ENCODE results near the gene IL17RB.

The IL17RB gene

DNA sequence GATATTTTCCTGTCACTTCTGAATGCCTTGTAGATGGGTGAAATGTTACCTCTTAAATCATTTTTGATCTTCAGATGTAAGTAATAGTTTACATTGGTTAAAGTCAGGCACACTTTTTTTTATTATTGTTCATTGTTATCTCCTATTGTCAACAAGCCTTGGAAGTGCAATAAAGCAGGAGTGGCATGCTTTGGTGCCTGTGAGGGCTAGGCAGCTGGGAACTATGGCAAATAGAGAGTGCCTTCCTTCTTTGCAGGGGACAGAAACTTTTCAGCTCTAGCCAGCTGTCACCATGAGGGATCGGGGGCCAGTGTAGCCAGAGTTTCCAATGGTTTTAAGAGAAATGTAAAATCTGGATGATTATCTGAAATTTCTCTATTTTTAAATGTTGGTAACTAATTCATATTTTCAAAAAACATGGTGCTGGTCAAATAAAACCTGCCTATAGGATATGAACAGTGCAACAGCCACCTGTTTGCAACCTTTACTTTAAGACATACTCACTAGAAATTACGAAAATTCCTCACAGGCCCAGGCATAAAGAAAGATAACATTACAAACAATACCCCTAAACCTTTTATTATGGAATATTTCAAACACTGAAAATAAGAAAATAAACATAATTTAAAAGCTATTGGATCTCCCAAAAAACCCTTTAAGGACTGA lies 54.4 kb downstream of the IL17RB start:
- TF ChIP-seq NFIC (IDR thresholded peaks at IDR 0.05), result no peak
- TF ChIP-seq EGR1 (IDR thresholded peaks at IDR 0.05), result no peak
- TF ChIP-seq TEAD4 (IDR thresholded peaks at IDR 0.05), result no peak
- no peak for TF ChIP-seq YY1 (IDR thresholded peaks at IDR 0.05; ENCODE audit: low read depth)
- no peak for TF ChIP-seq TCF12 (IDR thresholded peaks at IDR 0.05; ENCODE audit: low read depth)

DNA sequence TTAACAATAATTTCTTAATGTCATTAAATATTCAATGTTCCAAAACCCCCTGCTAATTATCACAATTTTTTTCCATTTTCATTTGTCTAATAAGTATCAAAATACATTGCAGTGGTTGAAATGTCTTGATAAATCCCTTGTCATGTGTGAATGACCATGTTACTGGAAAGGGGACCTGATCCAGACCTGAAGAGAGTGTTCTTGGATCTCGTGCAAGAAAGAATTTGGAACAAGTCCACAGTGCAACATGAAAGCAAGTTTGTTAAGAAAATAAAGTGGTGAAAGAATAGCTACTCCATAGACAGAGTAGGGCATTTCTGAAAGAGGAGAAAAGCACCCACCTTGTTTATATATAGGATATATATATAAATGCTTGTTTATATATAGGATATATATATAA lies 55.7 kb downstream of the IL17RB start:
- TF ChIP-seq, protein P1, sequence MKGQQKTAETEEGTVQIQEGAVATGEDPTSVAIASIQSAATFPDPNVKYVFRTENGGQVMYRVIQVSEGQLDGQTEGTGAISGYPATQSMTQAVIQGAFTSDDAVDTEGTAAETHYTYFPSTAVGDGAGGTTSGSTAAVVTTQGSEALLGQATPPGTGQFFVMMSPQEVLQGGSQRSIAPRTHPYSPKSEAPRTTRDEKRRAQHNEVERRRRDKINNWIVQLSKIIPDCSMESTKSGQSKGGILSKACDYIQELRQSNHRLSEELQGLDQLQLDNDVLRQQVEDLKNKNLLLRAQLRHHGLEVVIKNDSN (IDR thresholded peaks at IDR 0.05), result no peak
- TF ChIP-seq EGR1 (IDR thresholded peaks at IDR 0.05), result no peak
- TF ChIP-seq YY1 (IDR thresholded peaks at IDR 0.05; ENCODE audit: low read depth), result no peak
- TF ChIP-seq, protein P2, sequence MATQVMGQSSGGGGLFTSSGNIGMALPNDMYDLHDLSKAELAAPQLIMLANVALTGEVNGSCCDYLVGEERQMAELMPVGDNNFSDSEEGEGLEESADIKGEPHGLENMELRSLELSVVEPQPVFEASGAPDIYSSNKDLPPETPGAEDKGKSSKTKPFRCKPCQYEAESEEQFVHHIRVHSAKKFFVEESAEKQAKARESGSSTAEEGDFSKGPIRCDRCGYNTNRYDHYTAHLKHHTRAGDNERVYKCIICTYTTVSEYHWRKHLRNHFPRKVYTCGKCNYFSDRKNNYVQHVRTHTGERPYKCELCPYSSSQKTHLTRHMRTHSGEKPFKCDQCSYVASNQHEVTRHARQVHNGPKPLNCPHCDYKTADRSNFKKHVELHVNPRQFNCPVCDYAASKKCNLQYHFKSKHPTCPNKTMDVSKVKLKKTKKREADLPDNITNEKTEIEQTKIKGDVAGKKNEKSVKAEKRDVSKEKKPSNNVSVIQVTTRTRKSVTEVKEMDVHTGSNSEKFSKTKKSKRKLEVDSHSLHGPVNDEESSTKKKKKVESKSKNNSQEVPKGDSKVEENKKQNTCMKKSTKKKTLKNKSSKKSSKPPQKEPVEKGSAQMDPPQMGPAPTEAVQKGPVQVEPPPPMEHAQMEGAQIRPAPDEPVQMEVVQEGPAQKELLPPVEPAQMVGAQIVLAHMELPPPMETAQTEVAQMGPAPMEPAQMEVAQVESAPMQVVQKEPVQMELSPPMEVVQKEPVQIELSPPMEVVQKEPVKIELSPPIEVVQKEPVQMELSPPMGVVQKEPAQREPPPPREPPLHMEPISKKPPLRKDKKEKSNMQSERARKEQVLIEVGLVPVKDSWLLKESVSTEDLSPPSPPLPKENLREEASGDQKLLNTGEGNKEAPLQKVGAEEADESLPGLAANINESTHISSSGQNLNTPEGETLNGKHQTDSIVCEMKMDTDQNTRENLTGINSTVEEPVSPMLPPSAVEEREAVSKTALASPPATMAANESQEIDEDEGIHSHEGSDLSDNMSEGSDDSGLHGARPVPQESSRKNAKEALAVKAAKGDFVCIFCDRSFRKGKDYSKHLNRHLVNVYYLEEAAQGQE (IDR thresholded peaks at IDR 0.05; ENCODE audit: low read depth), result no peak
- no peak for TF ChIP-seq EP300 (IDR thresholded peaks at IDR 0.05; ENCODE audit: borderline replicate concordance)
- no peak for TF ChIP-seq RAD21 (IDR thresholded peaks at IDR 0.05; ENCODE audit: low read depth)
- TF ChIP-seq NFIC (IDR thresholded peaks at IDR 0.05), result no peak
- TF ChIP-seq CREB1 (IDR thresholded peaks at IDR 0.05; ENCODE audit: low read depth), result no peak
- no peak for TF ChIP-seq FOXM1 (IDR thresholded peaks at IDR 0.05; ENCODE audit: borderline replicate concordance, low read depth)
- no peak for TF ChIP-seq TAF1 (IDR thresholded peaks at IDR 0.05; ENCODE audit: low read depth)
- TF ChIP-seq, protein P3, sequence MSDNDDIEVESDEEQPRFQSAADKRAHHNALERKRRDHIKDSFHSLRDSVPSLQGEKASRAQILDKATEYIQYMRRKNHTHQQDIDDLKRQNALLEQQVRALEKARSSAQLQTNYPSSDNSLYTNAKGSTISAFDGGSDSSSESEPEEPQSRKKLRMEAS (IDR thresholded peaks at IDR 0.05), result no peak
- TF ChIP-seq CEBPB (IDR thresholded peaks at IDR 0.05), result no peak
- TF ChIP-seq TCF12 (IDR thresholded peaks at IDR 0.05; ENCODE audit: low read depth), result no peak

DNA sequence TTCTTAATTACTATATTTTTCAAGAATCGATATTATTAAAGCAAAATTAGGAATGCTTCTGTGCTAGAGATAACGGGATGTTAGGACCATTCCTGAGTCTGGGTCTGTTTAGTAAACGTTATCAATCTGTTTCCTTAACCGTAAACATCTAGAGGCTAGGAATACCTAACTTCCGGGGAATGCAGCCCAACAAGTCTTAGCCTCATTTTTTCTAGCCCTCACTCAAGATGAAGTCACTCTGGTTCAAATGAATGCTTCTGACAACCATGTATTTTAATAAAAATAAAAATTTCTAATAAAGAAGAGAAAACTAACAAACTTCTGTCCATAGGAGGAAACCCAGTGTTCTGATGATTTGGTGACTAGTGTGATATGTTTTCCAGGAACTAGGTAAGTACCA lies 56.3 kb downstream of the IL17RB start:
- TF ChIP-seq NFIC (IDR thresholded peaks at IDR 0.05), result no peak
- TF ChIP-seq EGR1 (IDR thresholded peaks at IDR 0.05), result no peak
- TF ChIP-seq, protein P3 (IDR thresholded peaks at IDR 0.05), result no peak
- TF ChIP-seq, protein P2 (IDR thresholded peaks at IDR 0.05; ENCODE audit: low read depth), result no peak
- no peak for TF ChIP-seq TAF1 (IDR thresholded peaks at IDR 0.05; ENCODE audit: low read depth)
- no peak for TF ChIP-seq RAD21 (IDR thresholded peaks at IDR 0.05; ENCODE audit: low read depth)
- TF ChIP-seq CREB1 (IDR thresholded peaks at IDR 0.05; ENCODE audit: low read depth), result no peak
- no peak for TF ChIP-seq ZBTB7A (IDR thresholded peaks at IDR 0.05; ENCODE audit: low read depth)
- TF ChIP-seq YY1 (IDR thresholded peaks at IDR 0.05; ENCODE audit: low read depth), result no peak
- no peak for TF ChIP-seq EP300 (IDR thresholded peaks at IDR 0.05; ENCODE audit: borderline replicate concordance)
- TF ChIP-seq, protein P1 (IDR thresholded peaks at IDR 0.05), result no peak
- no peak for TF ChIP-seq FOXM1 (IDR thresholded peaks at IDR 0.05; ENCODE audit: borderline replicate concordance, low read depth)
- no peak for TF ChIP-seq TCF12 (IDR thresholded peaks at IDR 0.05; ENCODE audit: low read depth)
- TF ChIP-seq TEAD4 (IDR thresholded peaks at IDR 0.05), result no peak
- TF ChIP-seq CEBPB (IDR thresholded peaks at IDR 0.05), result no peak

DNA sequence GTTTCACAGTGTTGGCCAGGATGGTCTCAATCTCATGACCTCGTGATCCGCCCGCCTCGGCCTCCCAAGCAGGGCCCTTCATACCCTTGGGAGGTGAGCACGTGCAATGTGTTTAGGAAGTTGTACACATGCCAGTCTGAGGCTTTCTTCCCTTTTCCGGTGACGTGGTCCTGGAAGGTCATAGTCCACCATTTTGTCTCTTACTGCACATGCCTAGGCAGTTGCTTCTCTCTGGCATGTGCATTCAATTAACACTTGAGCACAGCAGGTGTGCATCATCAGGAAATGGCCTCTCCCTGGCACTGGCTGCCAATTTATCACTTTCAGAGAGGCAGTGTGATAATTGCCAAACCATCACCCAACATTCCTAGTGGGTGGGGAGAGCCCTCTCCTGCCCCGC lies 67.0 kb downstream of the IL17RB start:
- TF ChIP-seq, protein P2 (IDR thresholded peaks at IDR 0.05; ENCODE audit: low read depth), result no peak
- TF ChIP-seq ZBTB7A (IDR thresholded peaks at IDR 0.05; ENCODE audit: low read depth), result no peak
- TF ChIP-seq CEBPB (IDR thresholded peaks at IDR 0.05), result no peak
- no peak for TF ChIP-seq YY1 (IDR thresholded peaks at IDR 0.05; ENCODE audit: low read depth)
- no peak for TF ChIP-seq RAD21 (IDR thresholded peaks at IDR 0.05; ENCODE audit: low read depth)
- TF ChIP-seq CREB1 (IDR thresholded peaks at IDR 0.05; ENCODE audit: low read depth), result no peak
- TF ChIP-seq NFIC (IDR thresholded peaks at IDR 0.05), result no peak
- no peak for TF ChIP-seq FOXM1 (IDR thresholded peaks at IDR 0.05; ENCODE audit: borderline replicate concordance, low read depth)
- no peak for TF ChIP-seq TEAD4 (IDR thresholded peaks at IDR 0.05)
- no peak for TF ChIP-seq TCF12 (IDR thresholded peaks at IDR 0.05; ENCODE audit: low read depth)
- TF ChIP-seq, protein P1 (IDR thresholded peaks at IDR 0.05), result no peak
- no peak for TF ChIP-seq EGR1 (IDR thresholded peaks at IDR 0.05)
- TF ChIP-seq EP300 (IDR thresholded peaks at IDR 0.05; ENCODE audit: borderline replicate concordance), result no peak
- TF ChIP-seq TAF1 (IDR thresholded peaks at IDR 0.05; ENCODE audit: low read depth), result no peak
- TF ChIP-seq, protein P3 (IDR thresholded peaks at IDR 0.05), result no peak

All from Ishikawa (cell line).